ENCODE data around the gene TRAPPC10.

TRAPPC10 gene

GRCh38 chr21:44083631-44084291 lies 71.7 kb downstream of the TRAPPC10 start:
- H3K4me3 ChIP-seq (replicated peaks in 1 of 2; ENCODE audit: low read depth in 2 of 2, low read length in 2 of 2): no peak overlapping the region
- DNase-seq (ENCODE audit: low read depth in 2 of 2): no peak
- TF ChIP-seq CTCF (IDR thresholded peaks at IDR 0.05; ENCODE audit: low read depth, low read length): no peak

- H3K4me3 ChIP-seq (replicated peaks in 1 of 2; ENCODE audit: low read depth in 2 of 2, low read length in 2 of 2): no peak overlapping the region
- TF ChIP-seq CTCF (IDR thresholded peaks at IDR 0.05; ENCODE audit: low read depth, low read length): no peak
Observed at GRCh38 chr21:44084496-44085241, 72.6 kb downstream of the TRAPPC10 start.

GRCh38 chr21:44085491-44086321 lies 73.6 kb downstream of the TRAPPC10 start:
- no peak overlapping the region for H3K4me3 ChIP-seq (replicated peaks in 1 of 2; ENCODE audit: low read depth in 2 of 2, low read length in 2 of 2)
- TF ChIP-seq CTCF (IDR thresholded peaks at IDR 0.05; ENCODE audit: low read depth, low read length): no peak
- DNase-seq (ENCODE audit: low read depth in 2 of 2): peak; percentile 11 to 17

More at GRCh38 chr21:44084496-44085241, 72.6 kb downstream of the TRAPPC10 start:
- no peak for DNase-seq (ENCODE audit: low read depth in 2 of 2)

- no peak for DNase-seq (ENCODE audit: low read depth in 2 of 2)
- no peak overlapping the region for H3K4me3 ChIP-seq (replicated peaks in 1 of 2; ENCODE audit: low read depth in 2 of 2, low read length in 2 of 2)
- no peak for TF ChIP-seq CTCF (IDR thresholded peaks at IDR 0.05; ENCODE audit: low read depth, low read length)
Observed at GRCh38 chr21:44086636-44087425, 74.7 kb downstream of the TRAPPC10 start.

GRCh38 chr21:44087426-44088400 lies 75.6 kb downstream of the TRAPPC10 start:
- H3K4me3 ChIP-seq (replicated peaks in 1 of 2; ENCODE audit: low read depth in 2 of 2, low read length in 2 of 2): no peak overlapping the region
- no peak for TF ChIP-seq CTCF (IDR thresholded peaks at IDR 0.05; ENCODE audit: low read depth, low read length)
- DNase-seq (ENCODE audit: low read depth in 2 of 2): no peak

Measured in cardiac fibroblast (primary cell).